ENCODE data around the gene SLC39A11.

- no peak for TF ChIP-seq CTCF (IDR thresholded peaks at IDR 0.05; ENCODE audit: low read depth, low read length, missing input control)
- no peak for TF ChIP-seq MAX (IDR thresholded peaks at IDR 0.05)
- TF ChIP-seq HNF4A (conservative IDR thresholded peaks at IDR 0.05) = no peak
- no peak for TF ChIP-seq REST (IDR thresholded peaks at IDR 0.05)
- TF ChIP-seq RAD21 (IDR thresholded peaks at IDR 0.05) = no peak
- no peak for TF ChIP-seq HNF4G (IDR thresholded peaks at IDR 0.05)
- TF ChIP-seq YY1 (IDR thresholded peaks at IDR 0.05) = no peak
- TF ChIP-seq EGR1 (IDR thresholded peaks at IDR 0.05; ENCODE audit: low read depth in 2 of 2) = no peak
- TF ChIP-seq TAF1 (conservative IDR thresholded peaks at IDR 0.05) = no peak
- no peak for TF ChIP-seq RXRA (IDR thresholded peaks at IDR 0.05)
- no peak for TF ChIP-seq JUND (IDR thresholded peaks at IDR 0.05)
- no peak for TF ChIP-seq ZBTB33 (IDR thresholded peaks at IDR 0.05)
Observed at GRCh38 chr17:72946156-72946555, 146.3 kb downstream of the SLC39A11 start.
